Measurements from ENCODE around the gene SLFN14. TPM values are rescaled to one million over a fixed set of nuclear protein-coding genes. Genes with fewer than 3 reads are reported as not detected.

Gene SLFN14
- total and polyA plus RNA-seq, 8 donors: not detected

- H3K4me1 ChIP-seq: peaks cover 6 to 13% (median 7%) of the 10 kb centered on the region in 3 donors
- H3K27me3 ChIP-seq: no peaks in the 10 kb centered on the region
- peak within 1 kb of the TSS; percentile 71 to 83 (median 77) for H3K4me3 ChIP-seq
- peak within 1 kb of the TSS; percentile 56 to 87 (median 81) for H3K27ac ChIP-seq
- H3K36me3 ChIP-seq: peaks cover 0 to 4% (median 0%) of the 10 kb centered on the region in 3 donors
- no peaks in the 10 kb centered on the region for H3K9me3 ChIP-seq
- ATAC-seq: peak; percentile 97 to 99 (median 98)
- DNase-seq: peak; percentile 81 to 92 (median 87)
- FAIRE-seq: peak; percentile 37
- TF ChIP-seq CTCF (IDR thresholded peaks at IDR 0.05): no peak
- 0% methylated on average over 45 of the region's 45 CpGs for WGBS, 2 donors
- intact Hi-C loops (cut with DNase I): no loop called here
These were observed 17.7 kb upstream of the SLFN14 start, which contains the start of gene PEX12 for GRCh38 chr17:35578197-35578928. PEX12 (minus strand) TSS chr17:35578571; CDS start chr17:35578021, 550 bp downstream.

- no peaks in the 10 kb centered on the region for H3K9me3 ChIP-seq
- peak overlapping the region; percentile 56 to 87 (median 81) for H3K27ac ChIP-seq
- intact Hi-C loops (cut with DNase I): no loop called here
- peak overlapping the region; percentile 71 to 83 (median 77) for H3K4me3 ChIP-seq
- peaks cover 0 to 4% (median 0%) of the 10 kb centered on the region in 3 donors for H3K36me3 ChIP-seq
- WGBS, 2 donors: 2 to 3% methylated on average over 8 of the region's 8 CpGs
- FAIRE-seq: no peak
- peak in 1 of 6 donors; percentile 28 for DNase-seq
- ATAC-seq: peak; percentile 23 to 60 (median 44)
- H3K27me3 ChIP-seq: no peaks in the 10 kb centered on the region
- H3K4me1 ChIP-seq: peaks cover 6 to 13% (median 7%) of the 10 kb centered on the region in 3 donors
- no peak for TF ChIP-seq CTCF (IDR thresholded peaks at IDR 0.05)
These were observed 17.2 kb upstream of the SLFN14 start for GRCh38 chr17:35577830-35578196.

- no peak for FAIRE-seq
- 88 to 92% methylated on average over 3 of the region's 3 CpGs for WGBS, 2 donors
These were observed 15.1 kb upstream of the SLFN14 start for GRCh38 chr17:35575759-35576158.

GRCh38 chr17:35569405-35569804 is 8.8 kb upstream of the SLFN14 start:
- Histone ChIP-seq H3K4me3 (peak overlapping the region in 1 of 4 donors; percentile 66), H3K27me3 (no peaks in the 10 kb centered on the region), H3K27ac (no peak overlapping the region), H3K4me1 (peaks cover 0 to 19% (median 16%) of the 10 kb centered on the region in 3 donors), H3K9me3 (no peaks in the 10 kb centered on the region), H3K36me3 (no peaks in the 10 kb centered on the region)
- FAIRE-seq: no peak
- no peak for TF ChIP-seq CTCF (IDR thresholded peaks at IDR 0.05)
- intact Hi-C loops (cut with DNase I): no loop called here
- DNase-seq: no peak
- WGBS, 2 donors: 65 to 72% methylated on average over 2 of the region's 2 CpGs
- no peak for ATAC-seq

More at GRCh38 chr17:35575759-35576158, 15.1 kb upstream of the SLFN14 start:
- TF ChIP-seq CTCF (IDR thresholded peaks at IDR 0.05): no peak
- peaks cover 6 to 13% (median 7%) of the 10 kb centered on the region in 3 donors for H3K4me1 ChIP-seq
- intact Hi-C loops (cut with DNase I): no loop called here
- DNase-seq (no peak), ATAC-seq (no peak)
- no peaks in the 10 kb centered on the region for H3K9me3 ChIP-seq
- peaks cover 0 to 4% (median 0%) of the 10 kb centered on the region in 3 donors for H3K36me3 ChIP-seq
- no peak overlapping the region for H3K4me3 ChIP-seq
- no peak overlapping the region for H3K27ac ChIP-seq
- no peaks in the 10 kb centered on the region for H3K27me3 ChIP-seq

- intact Hi-C loops (cut with DNase I): no loop called here
- peak overlapping the region; percentile 61 to 91 (median 66) for H3K4me3 ChIP-seq
- TF ChIP-seq CTCF (IDR thresholded peaks at IDR 0.05): no peak
- H3K36me3 ChIP-seq: no peaks in the 10 kb centered on the region
- FAIRE-seq (no peak), ATAC-seq (peak in 3 of 4 donors; percentile 23 to 54 (median 27)), DNase-seq (no peak)
- H3K27ac ChIP-seq: no peak overlapping the region
- H3K27me3 ChIP-seq: no peaks in the 10 kb centered on the region
- 12 to 22% methylated on average over 15 of the region's 15 CpGs for WGBS, 2 donors
- H3K4me1 ChIP-seq: peaks cover 0 to 19% (median 16%) of the 10 kb centered on the region in 3 donors
- no peaks in the 10 kb centered on the region for H3K9me3 ChIP-seq
These were observed 7.9 kb upstream of the SLFN14 start for GRCh38 chr17:35568561-35568960.
